ENCODE measurements around the gene VSTM2B. TPM values are rescaled to one million over a fixed set of nuclear protein-coding genes. Genes with fewer than 3 reads are reported as not detected.

Gene VSTM2B
- total and polyA plus RNA-seq, 7 experiments from 2014 or later = 0.24 TPM; not detected in 6

GRCh38 chr19:29524912-29525831 is 622 bp upstream of the VSTM2B start:
- Mint-ChIP-seq H3K27me3 (peaks cover 45 to 73% (median 67%) of the 10 kb centered on the region in 5 donors), H3K4me1 (peaks cover 18 to 34% (median 23%) of the 10 kb centered on the region in 7 donors), H3K36me3 (peaks cover 0 to 5% (median 0%) of the 10 kb centered on the region in 5 donors), H3K27ac (peak overlapping the region in 1 of 9 donors; percentile 42), H3K4me3 (peak overlapping the region; percentile 27 to 87 (median 58)), H3K9me3 (peaks cover 0 to 5% (median 0%) of the 10 kb centered on the region in 11 donors)
- Histone ChIP-seq H3K27ac (ENCODE audit: low read depth, low read length) (no peak overlapping the region), H3K4me1 (ENCODE audit: control insufficient read depth in 2 of 2, insufficient read depth in 2 of 2, low read length in 2 of 2) (peaks cover 5 to 8% of the 10 kb centered on the region in 2 donors), H3K4me3 (ENCODE audit: low read length) (no peak overlapping the region), H3K27me3 (ENCODE audit: control insufficient read depth in 2 of 2, insufficient read depth in 2 of 2, low read length in 2 of 2) (peaks cover 4 to 14% of the 10 kb centered on the region in 2 donors), H3K36me3 (ENCODE audit: control insufficient read depth in 2 of 3, insufficient read depth in 3 of 3, low read length in 3 of 3) (no peaks in the 10 kb centered on the region), H3K9me3 (ENCODE audit: control insufficient read depth in 2 of 3, low read length in 3 of 3) (no peaks in the 10 kb centered on the region)
- DNase-seq (no peak), ATAC-seq (no peak)
- POLR2A ChIA-PET = no interaction called here
- CTCF ChIA-PET = no interaction called here
- intact Hi-C loops (cut with micrococcal nuclease) = loop anchor here in 1 of 2 donors (5.0 to 10.0 kb wide), 6 partner anchors 58 to 1827 kb away; partner anchors contain the start of gene C19orf12

DNA sequence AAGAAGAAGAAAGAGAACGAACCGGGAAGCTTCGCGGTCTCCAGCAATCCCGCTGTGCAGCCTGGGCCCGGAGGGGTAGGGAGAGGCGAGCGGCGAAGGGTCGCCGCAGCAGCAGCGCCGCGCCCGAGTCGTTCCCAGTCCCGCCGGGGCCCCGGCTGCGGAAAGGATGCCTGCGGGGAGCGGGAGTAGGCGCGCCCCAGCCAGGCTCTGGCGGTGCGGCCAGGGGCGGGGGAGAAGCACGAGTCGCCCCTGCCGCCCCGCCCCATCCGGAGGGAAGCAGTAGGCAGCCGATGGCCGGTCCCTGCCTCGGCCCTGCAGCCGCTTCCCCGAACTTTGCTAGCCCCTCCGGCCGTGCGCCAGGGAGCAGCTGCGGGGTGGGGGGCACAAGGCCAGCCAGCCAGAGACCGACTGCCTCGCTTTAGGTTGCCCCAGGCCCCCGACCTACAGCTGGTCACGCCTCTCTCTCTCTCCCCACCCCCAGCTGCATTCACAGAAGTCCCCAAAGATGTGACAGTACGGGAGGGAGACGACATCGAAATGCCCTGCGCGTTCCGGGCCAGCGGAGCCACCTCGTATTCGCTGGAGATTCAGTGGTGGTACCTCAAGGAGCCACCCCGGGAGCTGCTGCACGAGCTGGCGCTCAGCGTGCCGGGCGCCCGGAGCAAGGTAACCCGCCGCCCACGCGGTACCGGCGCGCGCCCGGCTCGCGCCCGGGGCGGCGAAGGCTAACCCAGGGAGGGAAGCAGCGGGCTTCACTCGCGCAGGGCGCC is 1.1 kb downstream of the VSTM2B start:
- peaks cover 4 to 14% of the 10 kb centered on the region in 2 donors for H3K27me3 ChIP-seq (ENCODE audit: control insufficient read depth in 2 of 2, insufficient read depth in 2 of 2, low read length in 2 of 2)
- peaks cover 48 to 78% (median 61%) of the 10 kb centered on the region in 5 donors for H3K27me3 Mint-ChIP-seq
- intact Hi-C loops (cut with micrococcal nuclease) = loop anchor here in 1 of 2 donors (5.0 to 10.0 kb wide), 6 partner anchors 60 to 1825 kb away; partner anchors contain the start of gene C19orf12
- H3K9me3 Mint-ChIP-seq = peaks cover 0 to 5% (median 0%) of the 10 kb centered on the region in 11 donors
- no peaks in the 10 kb centered on the region for H3K9me3 ChIP-seq (ENCODE audit: control insufficient read depth in 2 of 3, low read length in 3 of 3)
- ATAC-seq (no peak), DNase-seq (peak in 1 of 9 donors; percentile 58)
- H3K4me1 Mint-ChIP-seq = peaks cover 18 to 34% (median 23%) of the 10 kb centered on the region in 7 donors
- ChIA-PET POLR2A (no interaction called here), CTCF (no interaction called here)
- peaks cover 0 to 5% (median 0%) of the 10 kb centered on the region in 5 donors for H3K36me3 Mint-ChIP-seq
- no peaks in the 10 kb centered on the region for H3K36me3 ChIP-seq (ENCODE audit: control insufficient read depth in 2 of 3, insufficient read depth in 3 of 3, low read length in 3 of 3)
- no peak overlapping the region for H3K27ac Mint-ChIP-seq
- H3K4me3 Mint-ChIP-seq = peak overlapping the region in 8 of 10 donors; percentile 14 to 87 (median 55)
- H3K4me3 ChIP-seq (ENCODE audit: low read length) = no peak overlapping the region
- no peak overlapping the region for H3K27ac ChIP-seq (ENCODE audit: low read depth, low read length)
- peaks cover 5 to 8% of the 10 kb centered on the region in 2 donors for H3K4me1 ChIP-seq (ENCODE audit: control insufficient read depth in 2 of 2, insufficient read depth in 2 of 2, low read length in 2 of 2)

DNA sequence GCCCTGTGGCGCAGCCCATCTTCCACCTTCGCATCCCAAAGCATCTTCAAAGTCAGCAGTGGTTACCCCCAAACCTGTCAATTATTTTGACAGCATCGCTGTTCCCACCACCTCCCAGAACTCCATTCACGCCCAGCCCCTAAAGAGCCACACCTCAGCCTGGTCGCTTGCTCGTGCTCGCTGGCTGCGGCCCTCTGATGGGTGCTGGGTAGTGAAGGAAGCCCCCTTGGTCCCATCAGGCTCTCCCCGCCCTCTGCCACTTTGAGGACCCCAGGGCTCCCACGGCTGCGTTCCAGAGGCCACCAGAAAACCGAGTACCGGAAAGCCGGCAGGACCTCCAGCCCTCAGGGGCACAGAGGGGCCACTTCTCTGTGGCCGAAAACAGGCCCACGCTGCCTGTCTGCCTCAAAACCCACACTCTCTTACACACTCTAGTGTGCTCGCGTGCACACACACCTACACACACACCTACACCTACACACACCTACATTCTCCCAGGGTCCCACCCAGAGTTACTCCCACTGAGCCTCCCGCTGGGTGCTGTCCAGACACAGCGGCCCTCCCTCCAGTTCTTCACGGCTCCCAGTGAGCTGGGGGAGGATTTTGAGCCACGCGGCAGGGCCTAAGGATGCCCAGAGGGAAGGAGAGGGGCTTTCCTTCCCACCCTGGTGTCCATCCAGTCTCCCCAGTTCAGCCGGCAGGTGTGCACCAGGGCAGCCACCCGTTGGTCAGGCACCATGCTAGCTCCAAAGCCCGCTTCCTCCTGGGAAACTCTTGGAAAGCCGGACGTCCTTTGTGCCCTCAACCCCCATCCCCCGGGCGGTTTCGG is 1.9 kb downstream of the VSTM2B start:
- intact Hi-C loops (cut with micrococcal nuclease) = loop anchor here in 1 of 2 donors (5.0 to 10.0 kb wide), 6 partner anchors 60 to 1825 kb away; partner anchors contain the start of gene C19orf12
- no peaks in the 10 kb centered on the region for H3K36me3 ChIP-seq (ENCODE audit: control insufficient read depth in 2 of 3, insufficient read depth in 3 of 3, low read length in 3 of 3)
- H3K27me3 ChIP-seq (ENCODE audit: control insufficient read depth in 2 of 2, insufficient read depth in 2 of 2, low read length in 2 of 2) = peaks cover 4 to 14% of the 10 kb centered on the region in 2 donors
- Mint-ChIP-seq H3K4me3 (peak overlapping the region; percentile 39 to 87 (median 70)), H3K27me3 (peaks cover 52 to 79% (median 66%) of the 10 kb centered on the region in 5 donors), H3K36me3 (peaks cover 0 to 5% (median 0%) of the 10 kb centered on the region in 5 donors), H3K27ac (peak overlapping the region in 1 of 9 donors; percentile 49), H3K9me3 (peaks cover 0 to 5% (median 0%) of the 10 kb centered on the region in 11 donors), H3K4me1 (peaks cover 18 to 34% (median 23%) of the 10 kb centered on the region in 7 donors)
- ChIA-PET POLR2A (no interaction called here), CTCF (no interaction called here)
- no peak for ATAC-seq
- H3K27ac ChIP-seq (ENCODE audit: low read depth, low read length) = no peak overlapping the region
- no peaks in the 10 kb centered on the region for H3K9me3 ChIP-seq (ENCODE audit: control insufficient read depth in 2 of 3, low read length in 3 of 3)
- DNase-seq = no peak
- H3K4me3 ChIP-seq (ENCODE audit: low read length) = peak overlapping the region; percentile 30
- H3K4me1 ChIP-seq (ENCODE audit: control insufficient read depth in 2 of 2, insufficient read depth in 2 of 2, low read length in 2 of 2) = peaks cover 5 to 8% of the 10 kb centered on the region in 2 donors

DNA sequence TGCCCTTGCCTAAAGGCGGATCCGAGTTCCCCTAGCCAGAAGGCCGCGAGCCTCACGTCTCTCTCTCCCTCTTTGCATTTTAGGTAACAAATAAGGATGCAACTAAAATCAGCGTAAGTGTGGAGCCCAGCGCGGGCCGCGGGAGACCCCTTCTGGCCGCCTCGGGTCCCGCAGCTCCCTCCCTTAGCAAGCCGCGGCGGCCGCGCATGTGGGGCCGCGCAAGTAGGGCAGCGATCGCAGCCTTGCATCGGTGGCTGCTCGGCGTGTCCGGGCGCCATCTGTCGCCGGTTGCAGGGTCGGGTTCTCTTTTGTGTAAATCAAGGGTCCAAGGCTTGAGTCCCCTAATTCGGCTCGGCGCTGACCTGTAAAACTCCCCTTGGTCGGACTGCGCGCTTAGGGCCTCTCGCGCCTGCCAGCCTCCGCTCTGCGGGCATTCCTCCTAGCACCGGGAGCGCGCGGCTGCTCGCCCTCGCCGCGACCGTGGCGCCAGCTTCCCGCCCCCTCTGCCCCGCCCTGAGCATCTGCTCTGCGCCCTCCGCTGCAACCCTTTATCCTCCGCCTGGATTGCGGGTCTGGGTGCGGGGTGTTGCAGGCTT is 2.7 kb downstream of the VSTM2B start:
- CTCF ChIA-PET = no interaction called here
- intact Hi-C loops (cut with micrococcal nuclease) = loop anchor here in 1 of 2 donors (5.0 to 10.0 kb wide), 6 partner anchors 59 to 1824 kb away; partner anchors contain the start of gene C19orf12
- Histone ChIP-seq H3K9me3 (ENCODE audit: control insufficient read depth in 2 of 3, low read length in 3 of 3) (no peaks in the 10 kb centered on the region), H3K4me3 (ENCODE audit: low read length) (peak overlapping the region; percentile 30), H3K36me3 (ENCODE audit: control insufficient read depth in 2 of 3, insufficient read depth in 3 of 3, low read length in 3 of 3) (no peaks in the 10 kb centered on the region), H3K27me3 (ENCODE audit: control insufficient read depth in 2 of 2, insufficient read depth in 2 of 2, low read length in 2 of 2) (peaks cover 4 to 14% of the 10 kb centered on the region in 2 donors), H3K4me1 (ENCODE audit: control insufficient read depth in 2 of 2, insufficient read depth in 2 of 2, low read length in 2 of 2) (peaks cover 5 to 8% of the 10 kb centered on the region in 2 donors), H3K27ac (ENCODE audit: low read depth, low read length) (no peak overlapping the region)
- H3K9me3 Mint-ChIP-seq = peaks cover 0 to 5% (median 0%) of the 10 kb centered on the region in 11 donors
- ATAC-seq = peak; percentile 68
- peak overlapping the region in 1 of 9 donors; percentile 35 for H3K27ac Mint-ChIP-seq
- peak in 6 of 9 donors; percentile 8 to 72 (median 25) for DNase-seq
- POLR2A ChIA-PET = no interaction called here
- peaks cover 0 to 2% (median 0%) of the 10 kb centered on the region in 5 donors for H3K36me3 Mint-ChIP-seq
- peak overlapping the region; percentile 39 to 87 (median 68) for H3K4me3 Mint-ChIP-seq
- peaks cover 51 to 73% (median 61%) of the 10 kb centered on the region in 5 donors for H3K27me3 Mint-ChIP-seq
- peaks cover 18 to 33% (median 23%) of the 10 kb centered on the region in 7 donors for H3K4me1 Mint-ChIP-seq

DNA sequence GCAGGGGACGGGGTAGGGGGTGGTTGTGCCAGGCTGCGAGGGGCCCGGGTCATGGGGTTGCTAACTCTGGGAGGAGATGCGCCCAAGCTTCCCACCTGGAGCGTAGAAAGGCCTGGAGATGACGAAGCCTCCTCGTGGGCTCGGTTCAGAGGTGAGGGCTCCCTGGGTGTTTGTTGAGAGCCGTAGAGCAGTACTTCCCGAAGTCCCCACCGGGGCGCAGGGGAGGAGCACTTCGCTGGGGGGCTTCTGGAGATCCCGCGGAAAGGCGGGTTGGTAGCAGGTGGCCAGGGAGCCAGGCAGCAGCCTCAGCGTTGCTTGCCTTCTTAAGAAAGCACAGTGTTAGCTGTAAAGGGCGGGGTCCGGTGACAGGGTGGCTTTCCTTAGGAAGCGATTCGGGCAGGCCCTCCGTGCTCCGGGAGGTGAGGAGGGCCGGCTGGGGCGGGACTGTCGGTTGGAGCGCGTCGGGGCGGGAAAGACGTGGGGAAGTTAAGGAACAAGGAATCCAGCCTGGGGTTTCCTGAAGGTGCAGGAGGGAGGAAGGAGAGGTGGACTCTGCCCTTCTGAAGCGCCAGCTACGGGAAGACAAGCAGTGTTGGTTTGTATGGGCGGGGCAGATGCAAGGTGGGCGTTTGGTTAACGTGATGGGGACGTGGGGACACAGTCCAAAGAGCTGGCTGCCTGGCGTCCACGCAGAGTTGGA is 3.3 kb downstream of the VSTM2B start:
- ChIA-PET POLR2A (no interaction called here), CTCF (interaction anchor here (0.6 to 0.7 kb wide), 2 partner anchors 29 to 268 kb away, joined by 3 read pairs; no protein-coding TSS in a partner anchor)
- Histone ChIP-seq H3K36me3 (ENCODE audit: control insufficient read depth in 2 of 3, insufficient read depth in 3 of 3, low read length in 3 of 3) (no peaks in the 10 kb centered on the region), H3K27me3 (ENCODE audit: control insufficient read depth in 2 of 2, insufficient read depth in 2 of 2, low read length in 2 of 2) (peaks cover 4 to 13% of the 10 kb centered on the region in 2 donors), H3K27ac (ENCODE audit: low read depth, low read length) (no peak overlapping the region), H3K9me3 (ENCODE audit: control insufficient read depth in 2 of 3, low read length in 3 of 3) (no peaks in the 10 kb centered on the region), H3K4me3 (ENCODE audit: low read length) (no peak overlapping the region), H3K4me1 (ENCODE audit: control insufficient read depth in 2 of 2, insufficient read depth in 2 of 2, low read length in 2 of 2) (peaks cover 5 to 8% of the 10 kb centered on the region in 2 donors)
- ATAC-seq (no peak), DNase-seq (no peak)
- no peaks in the 10 kb centered on the region for H3K36me3 Mint-ChIP-seq
- H3K27me3 Mint-ChIP-seq = peaks cover 49 to 67% (median 59%) of the 10 kb centered on the region in 5 donors
- H3K4me3 Mint-ChIP-seq = peak overlapping the region; percentile 25 to 87 (median 56)
- H3K4me1 Mint-ChIP-seq = peaks cover 18 to 32% (median 23%) of the 10 kb centered on the region in 7 donors
- intact Hi-C loops (cut with micrococcal nuclease) = loop anchor here in 1 of 2 donors (5.0 to 10.0 kb wide), 6 partner anchors 58 to 1823 kb away; partner anchors contain the start of gene C19orf12
- peaks cover 0 to 5% (median 0%) of the 10 kb centered on the region in 11 donors for H3K9me3 Mint-ChIP-seq
- peak overlapping the region in 1 of 9 donors; percentile 63 for H3K27ac Mint-ChIP-seq

All from naive thymus-derived CD4-positive, alpha-beta T cell (primary cell).